ENCODE data around the gene PTMS. TPM values are rescaled to one million over a fixed set of nuclear protein-coding genes. Genes with fewer than 3 reads are reported as not detected.

Gene PTMS
- total and polyA plus RNA-seq, 10 of the 15 experiments (the other 5 are each of a cell fraction or from before 2014, with no cell fraction given) = 2.1 to 127 (median 29.8) TPM

GRCh38 chr12:6766651-6767349 lies 637 bp downstream of the PTMS start (continued):
- no peak for TF ChIP-seq HCFC1 (IDR thresholded peaks at IDR 0.05; ENCODE audit: low read length)
- no peak for TF ChIP-seq ZNF384 (IDR thresholded peaks at IDR 0.05; ENCODE audit: borderline replicate concordance, low read depth, low read length)
- peak; percentile 73; the same call in 1 of the 2 replicates for TF ChIP-seq NKRF (conservative IDR thresholded peaks at IDR 0.05)
- TF ChIP-seq MLLT1 (IDR thresholded peaks at IDR 0.05) = no peak
- TF ChIP-seq PAX8 (IDR thresholded peaks at IDR 0.05) = no peak
- TF ChIP-seq RELA (IDR thresholded peaks at IDR 0.05; ENCODE audit: borderline replicate concordance, partially characterized antibody) = no peak
- TF ChIP-seq YBX1 (IDR thresholded peaks at IDR 0.05) = no peak
- peak; percentile 73; the same call in 1 of the 2 replicates for TF ChIP-seq LARP7 (IDR thresholded peaks at IDR 0.05)
- peak; percentile 85; the same call in 1 of the 2 replicates for TF ChIP-seq GATAD2B (conservative IDR thresholded peaks at IDR 0.05; ENCODE audit: low read depth)
- peak; percentile 60 for TF ChIP-seq YY1 (IDR thresholded peaks at IDR 0.05; ENCODE audit: low read depth, low read length)
- no peak for TF ChIP-seq USF1 (IDR thresholded peaks at IDR 0.05; ENCODE audit: borderline replicate concordance, extremely low read length, insufficient read depth, low read depth, low read length)
- TF ChIP-seq MTA2 (IDR thresholded peaks at IDR 0.05; ENCODE audit: low read depth) = no peak
- 0 out of 2 replicates have a peak, but pooled peaks have one; percentile 29 for TF ChIP-seq ZSCAN29 (IDR thresholded peaks at IDR 0.05)
- TF ChIP-seq EP300 (IDR thresholded peaks at IDR 0.05; ENCODE audit: borderline replicate concordance in 1 of 2, control insufficient read depth in 1 of 2, low read depth in 2 of 2, low read length in 2 of 2) = no peak
- no peak for TF ChIP-seq POU2F2 (IDR thresholded peaks at IDR 0.05; ENCODE audit: borderline replicate concordance, low read depth, low read length)
- 0 out of 2 replicates have a peak, but pooled peaks have one; percentile 41 for TF ChIP-seq HDGF (IDR thresholded peaks at IDR 0.05)
- no peak for TF ChIP-seq WRNIP1 (IDR thresholded peaks at IDR 0.05; ENCODE audit: borderline replicate concordance, low read depth, low read length)
- TF ChIP-seq EZH2 (IDR thresholded peaks at IDR 0.05; ENCODE audit: borderline replicate concordance, control insufficient read depth, low read depth, low read length) = no peak
- no peak for TF ChIP-seq ESRRA (IDR thresholded peaks at IDR 0.05; ENCODE audit: low read length)
- TF ChIP-seq JUNB (IDR thresholded peaks at IDR 0.05) = no peak
- TF ChIP-seq IKZF1 (conservative IDR thresholded peaks at IDR 0.05) = peak; percentile 94
- TF ChIP-seq E4F1 (IDR thresholded peaks at IDR 0.05; ENCODE audit: borderline replicate concordance, partially characterized antibody) = no peak
- TF ChIP-seq CEBPB (IDR thresholded peaks at IDR 0.05; ENCODE audit: borderline replicate concordance in 1 of 2, low read depth in 2 of 2, low read length in 2 of 2) = no peak
- no peak for TF ChIP-seq CREB1 (IDR thresholded peaks at IDR 0.05; ENCODE audit: low read depth)
- no peak for TF ChIP-seq POLR2AphosphoS5 (IDR thresholded peaks at IDR 0.05; ENCODE audit: low read length)
